HCT116 (cell line): Measurements from ENCODE around the gene PXDN. TPM values are rescaled to one million over a fixed set of nuclear protein-coding genes. Genes with fewer than 3 reads are reported as not detected.

Experiments used
- ATAC-seq: fragments of 200-7000 bp; cut with Tn5 transposase; 2 replicates; pipeline ENCODE4 v1.9.1; 2020; ENCODE audit warnings: mild to moderate bottlenecking, moderate library complexity
- BruUV-seq: library from RNA; stranded (reverse); fragments of 400-500 nt; replicated peaks from 2 replicates; lab custom pipeline; 2021; lab: Mats Ljungman, UMichigan
- CTCF ChIA-PET: fragments of 300-600 bp; sonication (Branson Sonifier 250); formaldehyde crosslinking; loops from one replicate; lab custom pipeline; 2021; ENCODE audit warnings: antibody characterized with exemption; lab: Charles Lee
- POLR2A ChIA-PET: fragments of 300-600, 350-600 bp; sonication (Branson Sonifier 250); formaldehyde crosslinking; loops from one replicate; lab custom pipeline; 2021; ENCODE audit warnings: antibody characterized with exemption; lab: Charles Lee
- RAD21 ChIA-PET, 2 experiments: fragments of 300-600 bp; sonication (Branson Sonifier 250); formaldehyde crosslinking; loops; one replicate each; lab custom pipeline; 2023; ENCODE audit warnings: low total read pairs in 2 of 2; ENCODE audit not compliant: uncharacterized antibody in 2 of 2, unreplicated experiment in 2 of 2, low non-redundant PET in 1 of 2; lab: Charles Lee
- DNase-seq: peaks from one replicate; pipeline ENCODE4 v3.0.0-alpha.2; 2010; ENCODE audit warnings: low read depth, low spot score
- H2AFZ ChIP-seq: fragments of 200-600 bp; shearing (Covaris generic), sonication (generic); 2 replicates; pipeline ENCODE4 v1.6.1; 2017; ENCODE audit warnings: low read depth, mixed run types, mixed read lengths, antibody characterized with exemption, low read length; ENCODE audit not compliant: poor library complexity, severe bottlenecking
- H3K27ac ChIP-seq: 2 replicates; pipeline ENCODE4 v1.5.1; 2012; ENCODE audit warnings: low read depth, low read length
- H3K27me3 ChIP-seq: fragments of 200-600 bp; sonication (generic); 2 replicates; pipeline ENCODE4 v1.6.1; 2016; ENCODE audit warnings: mixed run types, low read length, mixed read lengths; ENCODE audit not compliant: insufficient read depth
- H3K36me3 ChIP-seq, 2 experiments: fragments of 200-500 bp in 1 of 2; fragments of 200-600 bp in 1 of 2; sonication (Bioruptor generic) in 1 of 2; sonication (generic) in 1 of 2; 2 replicates each; pipeline versions ENCODE4 v1.5.1 to v1.6.1; 2014 to 2016; ENCODE audit warnings: low read length in 2 of 2, inconsistent platforms in 1 of 2, mixed read lengths in 1 of 2, mixed run types in 1 of 2; ENCODE audit not compliant: insufficient read depth in 2 of 2, control insufficient read depth in 1 of 2
- H3K4me1 ChIP-seq, 2 experiments: fragments of 200-600 bp in 1 of 2; sonication (generic) in 1 of 2; 2 replicates each; pipeline versions ENCODE4 v1.5.1 to v1.6.1; 2012 to 2017; ENCODE audit warnings: low read length in 2 of 2, inconsistent platforms in 1 of 2, mild to moderate bottlenecking in 1 of 2, mixed read lengths in 1 of 2, mixed run types in 1 of 2, moderate library complexity in 1 of 2; ENCODE audit not compliant: insufficient read depth in 2 of 2, control insufficient read depth in 1 of 2
- H3K4me2 ChIP-seq: fragments of 200-600 bp; sonication (generic); 2 replicates; pipeline ENCODE4 v1.6.1; 2017; ENCODE audit warnings: mixed run types, low read length, mixed read lengths
- H3K4me3 ChIP-seq, 2 experiments: fragments of 200-600 bp in 1 of 2; sonication (generic) in 1 of 2; replicated peaks in 1 of 2; 2 replicates each; pipeline ENCODE4 v1.5.1; 2011 to 2016; ENCODE audit warnings: low read length in 2 of 2, control low read depth in 1 of 2, low read depth in 1 of 2, mild to moderate bottlenecking in 1 of 2, mixed read lengths in 1 of 2, mixed run types in 1 of 2
- H3K79me2 ChIP-seq: fragments of 200-600 bp; sonication (generic); 2 replicates; pipeline ENCODE4 v1.6.1; 2017; ENCODE audit warnings: mild to moderate bottlenecking, mixed run types, low read length, moderate library complexity, mixed read lengths; ENCODE audit not compliant: insufficient read depth
- H3K9ac ChIP-seq: fragments of 200-600 bp; sonication (generic); 2 replicates; pipeline ENCODE4 v1.6.1; 2016; ENCODE audit warnings: low read length, mixed read lengths
- H3K9me2 ChIP-seq: fragments of 200-600 bp; sonication (generic), shearing (Covaris generic); 2 replicates; pipeline ENCODE4 v1.6.1; 2017; ENCODE audit warnings: mixed run types, mild to moderate bottlenecking, moderate library complexity; ENCODE audit not compliant: insufficient read depth
- H3K9me3 ChIP-seq, 2 experiments: fragments of 200-500 bp in 1 of 2; fragments of 200-600 bp in 1 of 2; sonication (Bioruptor generic) in 1 of 2; sonication (generic) in 1 of 2; 2 replicates each; pipeline ENCODE4 v1.6.1; 2014 to 2017; ENCODE audit warnings: low read length in 2 of 2, mixed read lengths in 2 of 2, inconsistent platforms in 1 of 2, low read depth in 1 of 2, mild to moderate bottlenecking in 1 of 2, mixed run types in 1 of 2, moderate library complexity in 1 of 2; ENCODE audit not compliant: control insufficient read depth in 1 of 2, insufficient read depth in 1 of 2
- H4K20me1 ChIP-seq: fragments of 200-600 bp; sonication (generic), shearing (Covaris generic); 2 replicates; pipeline ENCODE4 v1.6.1; 2017; ENCODE audit warnings: mixed run types, mild to moderate bottlenecking, moderate library complexity; ENCODE audit not compliant: insufficient read depth
- CBX3 ChIP-seq: IDR thresholded peaks from 2 replicates; pipeline ENCODE4 v1.6.1; 2012; ENCODE audit warnings: low read depth
- EGR1 ChIP-seq: IDR thresholded peaks from 2 replicates; pipeline ENCODE4 v1.6.1; 2012; ENCODE audit warnings: low read depth
- EZH2phosphoT487 ChIP-seq: fragments of 200-600 bp; IDR thresholded peaks from 2 replicates; pipeline ENCODE4 v1.6.1; 2018; ENCODE audit warnings: antibody characterized with exemption, borderline replicate concordance
- POLR2AphosphoS5 ChIP-seq: IDR thresholded peaks from 2 replicates; pipeline ENCODE4 v1.6.1; 2011; ENCODE audit warnings: mild to moderate bottlenecking, low read depth, low read length, moderate library complexity
- SIN3A ChIP-seq: IDR thresholded peaks from 2 replicates; pipeline ENCODE4 v1.6.1; 2012; ENCODE audit warnings: low read depth
- SP1 ChIP-seq: IDR thresholded peaks from 2 replicates; pipeline ENCODE4 v1.6.1; 2012; ENCODE audit warnings: low read depth
- YY1 ChIP-seq: IDR thresholded peaks from 2 replicates; pipeline ENCODE4 v1.6.1; 2011; ENCODE audit warnings: low read length, low read depth, moderate library complexity, mild to moderate bottlenecking; ENCODE audit not compliant: insufficient replicate concordance; ENCODE audit errors: extremely low read depth
- ZNF274 ChIP-seq: fragments of 200-500 bp; sonication (Bioruptor generic); IDR thresholded peaks from 2 replicates; pipeline ENCODE4 v1.6.1; 2014; ENCODE audit warnings: mild to moderate bottlenecking, low read depth, low read length, inconsistent platforms
- intact Hi-C: fragments of 100-400 bp; cut with micrococcal nuclease; formaldehyde crosslinking; loops from 2 replicates; pipeline ENCODE4 v1.10.0; 2022
- total RNA-seq: library from RNA; stranded (reverse); gene quantifications from one replicate; pipeline ENCODE4 v1.2.1, GENCODE V29; 2021; ENCODE audit not compliant: unreplicated experiment
- TF ChIP-seq, protein P1 (sequence below): IDR thresholded peaks from 2 replicates; pipeline ENCODE4 v1.6.1; 2012; ENCODE audit warnings: low read depth
- TF ChIP-seq, protein P2 (sequence below): IDR thresholded peaks from 2 replicates; pipeline ENCODE4 v1.6.1; 2012
- TF ChIP-seq, protein P3 (sequence below), 3 experiments: fragments of 200-600 bp in 1 of 3; sonication (generic) in 1 of 3; IDR thresholded peaks in 2 of 3; conservative IDR thresholded peaks in 1 of 3; 2 replicates each; pipeline ENCODE4 v1.5.1; 2012 to 2017; ENCODE audit warnings: low read depth in 2 of 3, low read length in 2 of 3, antibody characterized with exemption in 1 of 3, borderline replicate concordance in 1 of 3, control low read depth in 1 of 3, mild to moderate bottlenecking in 1 of 3, mixed read lengths in 1 of 3, mixed run types in 1 of 3, moderate library complexity in 1 of 3; ENCODE audit not compliant: insufficient read depth in 1 of 3
- TF ChIP-seq, protein P4 (sequence below): IDR thresholded peaks from 2 replicates; pipeline ENCODE4 v1.6.1; 2012

The PXDN gene
- total RNA-seq, 1 experiment from 2014 or later: 10.7 TPM

DNA sequence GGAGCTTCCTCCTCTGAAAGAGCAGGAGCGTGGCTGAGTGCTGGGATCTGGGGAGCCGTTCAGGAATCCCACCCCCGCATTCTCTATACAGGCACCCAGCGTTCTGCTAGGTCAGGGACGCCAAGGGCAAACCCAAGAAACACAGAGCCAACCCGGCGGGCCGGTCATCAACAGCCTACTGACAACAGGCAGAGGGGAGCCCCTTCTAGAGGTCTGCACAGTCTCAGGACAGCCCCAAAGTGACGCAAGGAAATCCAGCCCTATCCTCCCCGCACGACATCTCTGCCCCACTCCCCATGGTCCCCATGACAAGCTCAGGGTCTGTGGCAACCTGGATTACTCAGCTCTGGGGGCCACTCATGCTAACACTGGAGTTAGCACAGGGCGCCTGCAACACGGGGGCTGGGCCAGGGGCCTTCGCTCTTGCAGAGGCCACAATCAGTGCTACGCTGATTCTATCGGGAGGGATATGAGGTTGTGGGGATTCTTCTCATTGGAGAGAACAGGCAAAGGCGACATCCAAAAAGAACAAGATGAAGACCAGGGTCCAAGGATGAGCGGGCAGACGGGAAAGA is 81.6 kb downstream of the PXDN start:
- no TSS peak for BruUV-seq
- no peak for DNase-seq
- ChIA-PET POLR2A (no interaction called here), RAD21 (no interaction called here), CTCF (no interaction called here)
- intact Hi-C loops: no loop called here
- Histone ChIP-seq H4K20me1 (no peaks in the 10 kb centered on the region), H3K27ac (no peak overlapping the region), H3K79me2 (no peaks in the 10 kb centered on the region), H3K4me1 (no peaks in the 10 kb centered on the region), H3K9me3 (no peaks in the 10 kb centered on the region), H3K36me3 (no peaks in the 10 kb centered on the region), H2AFZ (no peak overlapping the region), H3K4me2 (no peak overlapping the region), H3K4me3 (no peak overlapping the region), H3K27me3 (no peaks in the 10 kb centered on the region), H3K9me2 (no peaks in the 10 kb centered on the region), H3K9ac (no peak overlapping the region)
- no peak for ATAC-seq
- TF ChIP-seq, protein P1, sequence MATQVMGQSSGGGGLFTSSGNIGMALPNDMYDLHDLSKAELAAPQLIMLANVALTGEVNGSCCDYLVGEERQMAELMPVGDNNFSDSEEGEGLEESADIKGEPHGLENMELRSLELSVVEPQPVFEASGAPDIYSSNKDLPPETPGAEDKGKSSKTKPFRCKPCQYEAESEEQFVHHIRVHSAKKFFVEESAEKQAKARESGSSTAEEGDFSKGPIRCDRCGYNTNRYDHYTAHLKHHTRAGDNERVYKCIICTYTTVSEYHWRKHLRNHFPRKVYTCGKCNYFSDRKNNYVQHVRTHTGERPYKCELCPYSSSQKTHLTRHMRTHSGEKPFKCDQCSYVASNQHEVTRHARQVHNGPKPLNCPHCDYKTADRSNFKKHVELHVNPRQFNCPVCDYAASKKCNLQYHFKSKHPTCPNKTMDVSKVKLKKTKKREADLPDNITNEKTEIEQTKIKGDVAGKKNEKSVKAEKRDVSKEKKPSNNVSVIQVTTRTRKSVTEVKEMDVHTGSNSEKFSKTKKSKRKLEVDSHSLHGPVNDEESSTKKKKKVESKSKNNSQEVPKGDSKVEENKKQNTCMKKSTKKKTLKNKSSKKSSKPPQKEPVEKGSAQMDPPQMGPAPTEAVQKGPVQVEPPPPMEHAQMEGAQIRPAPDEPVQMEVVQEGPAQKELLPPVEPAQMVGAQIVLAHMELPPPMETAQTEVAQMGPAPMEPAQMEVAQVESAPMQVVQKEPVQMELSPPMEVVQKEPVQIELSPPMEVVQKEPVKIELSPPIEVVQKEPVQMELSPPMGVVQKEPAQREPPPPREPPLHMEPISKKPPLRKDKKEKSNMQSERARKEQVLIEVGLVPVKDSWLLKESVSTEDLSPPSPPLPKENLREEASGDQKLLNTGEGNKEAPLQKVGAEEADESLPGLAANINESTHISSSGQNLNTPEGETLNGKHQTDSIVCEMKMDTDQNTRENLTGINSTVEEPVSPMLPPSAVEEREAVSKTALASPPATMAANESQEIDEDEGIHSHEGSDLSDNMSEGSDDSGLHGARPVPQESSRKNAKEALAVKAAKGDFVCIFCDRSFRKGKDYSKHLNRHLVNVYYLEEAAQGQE: no peak
- TF ChIP-seq CBX3 (no peak), EGR1 (no peak), YY1 (no peak), ZNF274 (no peak), SP1 (no peak), POLR2AphosphoS5 (no peak), EZH2phosphoT487 (no peak), SIN3A (no peak)
- TF ChIP-seq, protein P2, sequence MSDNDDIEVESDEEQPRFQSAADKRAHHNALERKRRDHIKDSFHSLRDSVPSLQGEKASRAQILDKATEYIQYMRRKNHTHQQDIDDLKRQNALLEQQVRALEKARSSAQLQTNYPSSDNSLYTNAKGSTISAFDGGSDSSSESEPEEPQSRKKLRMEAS: no peak
- TF ChIP-seq, protein P3, sequence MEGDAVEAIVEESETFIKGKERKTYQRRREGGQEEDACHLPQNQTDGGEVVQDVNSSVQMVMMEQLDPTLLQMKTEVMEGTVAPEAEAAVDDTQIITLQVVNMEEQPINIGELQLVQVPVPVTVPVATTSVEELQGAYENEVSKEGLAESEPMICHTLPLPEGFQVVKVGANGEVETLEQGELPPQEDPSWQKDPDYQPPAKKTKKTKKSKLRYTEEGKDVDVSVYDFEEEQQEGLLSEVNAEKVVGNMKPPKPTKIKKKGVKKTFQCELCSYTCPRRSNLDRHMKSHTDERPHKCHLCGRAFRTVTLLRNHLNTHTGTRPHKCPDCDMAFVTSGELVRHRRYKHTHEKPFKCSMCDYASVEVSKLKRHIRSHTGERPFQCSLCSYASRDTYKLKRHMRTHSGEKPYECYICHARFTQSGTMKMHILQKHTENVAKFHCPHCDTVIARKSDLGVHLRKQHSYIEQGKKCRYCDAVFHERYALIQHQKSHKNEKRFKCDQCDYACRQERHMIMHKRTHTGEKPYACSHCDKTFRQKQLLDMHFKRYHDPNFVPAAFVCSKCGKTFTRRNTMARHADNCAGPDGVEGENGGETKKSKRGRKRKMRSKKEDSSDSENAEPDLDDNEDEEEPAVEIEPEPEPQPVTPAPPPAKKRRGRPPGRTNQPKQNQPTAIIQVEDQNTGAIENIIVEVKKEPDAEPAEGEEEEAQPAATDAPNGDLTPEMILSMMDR (IDR thresholded peaks at IDR 0.05 in 2 of 3, conservative IDR thresholded peaks at IDR 0.05 in 1 of 3; ENCODE audit: borderline replicate concordance in 1 of 3, insufficient read depth in 1 of 3, low read depth in 2 of 3, low read length in 2 of 3): no peak
- TF ChIP-seq, protein P4, sequence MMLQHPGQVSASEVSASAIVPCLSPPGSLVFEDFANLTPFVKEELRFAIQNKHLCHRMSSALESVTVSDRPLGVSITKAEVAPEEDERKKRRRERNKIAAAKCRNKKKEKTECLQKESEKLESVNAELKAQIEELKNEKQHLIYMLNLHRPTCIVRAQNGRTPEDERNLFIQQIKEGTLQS: no peak
